ENCODE results near the gene C19orf18.

The C19orf18 gene

DNA sequence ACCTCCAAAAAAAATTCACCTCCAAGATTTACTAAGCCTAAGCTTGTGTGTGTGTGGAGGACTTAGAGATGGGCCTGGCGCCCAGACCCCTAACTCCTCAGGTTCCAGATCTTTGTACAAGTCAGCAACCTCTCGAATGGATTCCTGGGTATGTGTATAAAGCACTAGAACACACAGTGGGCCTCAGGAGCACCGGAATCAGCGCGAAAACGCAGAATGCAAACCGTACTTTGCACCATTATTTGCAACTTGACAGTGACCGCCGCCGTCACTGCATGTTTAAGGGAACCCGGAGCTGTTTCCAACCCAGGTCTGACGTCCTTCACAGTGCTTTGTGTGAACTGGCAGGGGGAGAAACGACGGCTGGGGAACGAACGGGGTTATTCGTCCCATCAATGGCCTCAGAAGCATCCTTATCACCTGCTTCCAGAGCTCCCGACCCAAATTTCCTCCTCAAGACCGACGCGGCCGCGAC, 27.6 kb upstream of the C19orf18 start (continued):
- TF ChIP-seq, protein P1, sequence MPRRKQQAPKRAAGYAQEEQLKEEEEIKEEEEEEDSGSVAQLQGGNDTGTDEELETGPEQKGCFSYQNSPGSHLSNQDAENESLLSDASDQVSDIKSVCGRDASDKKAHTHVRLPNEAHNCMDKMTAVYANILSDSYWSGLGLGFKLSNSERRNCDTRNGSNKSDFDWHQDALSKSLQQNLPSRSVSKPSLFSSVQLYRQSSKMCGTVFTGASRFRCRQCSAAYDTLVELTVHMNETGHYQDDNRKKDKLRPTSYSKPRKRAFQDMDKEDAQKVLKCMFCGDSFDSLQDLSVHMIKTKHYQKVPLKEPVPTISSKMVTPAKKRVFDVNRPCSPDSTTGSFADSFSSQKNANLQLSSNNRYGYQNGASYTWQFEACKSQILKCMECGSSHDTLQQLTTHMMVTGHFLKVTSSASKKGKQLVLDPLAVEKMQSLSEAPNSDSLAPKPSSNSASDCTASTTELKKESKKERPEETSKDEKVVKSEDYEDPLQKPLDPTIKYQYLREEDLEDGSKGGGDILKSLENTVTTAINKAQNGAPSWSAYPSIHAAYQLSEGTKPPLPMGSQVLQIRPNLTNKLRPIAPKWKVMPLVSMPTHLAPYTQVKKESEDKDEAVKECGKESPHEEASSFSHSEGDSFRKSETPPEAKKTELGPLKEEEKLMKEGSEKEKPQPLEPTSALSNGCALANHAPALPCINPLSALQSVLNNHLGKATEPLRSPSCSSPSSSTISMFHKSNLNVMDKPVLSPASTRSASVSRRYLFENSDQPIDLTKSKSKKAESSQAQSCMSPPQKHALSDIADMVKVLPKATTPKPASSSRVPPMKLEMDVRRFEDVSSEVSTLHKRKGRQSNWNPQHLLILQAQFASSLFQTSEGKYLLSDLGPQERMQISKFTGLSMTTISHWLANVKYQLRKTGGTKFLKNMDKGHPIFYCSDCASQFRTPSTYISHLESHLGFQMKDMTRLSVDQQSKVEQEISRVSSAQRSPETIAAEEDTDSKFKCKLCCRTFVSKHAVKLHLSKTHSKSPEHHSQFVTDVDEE (CRISPR knock-in tag; IDR thresholded peaks at IDR 0.05), result no peak
- TF ChIP-seq TOX (CRISPR knock-in tag; IDR thresholded peaks at IDR 0.05; ENCODE audit: borderline replicate concordance) (no peak), ESRRG (CRISPR knock-in tag; IDR thresholded peaks at IDR 0.05) (no peak), PPARA (CRISPR knock-in tag; IDR thresholded peaks at IDR 0.05; ENCODE audit: borderline replicate concordance) (no peak), ZNF565 (CRISPR knock-in tag; conservative IDR thresholded peaks at IDR 0.05; ENCODE audit: low read depth) (no peak), SNAI2 (CRISPR knock-in tag; IDR thresholded peaks at IDR 0.05) (no peak), CREB5 (CRISPR knock-in tag; IDR thresholded peaks at IDR 0.05; ENCODE audit: low read depth) (no peak), ARNTL (CRISPR knock-in tag; IDR thresholded peaks at IDR 0.05; ENCODE audit: borderline replicate concordance, low read depth) (no peak), ZFP3 (CRISPR knock-in tag; IDR thresholded peaks at IDR 0.05) (no peak)
- TF ChIP-seq, protein P2, sequence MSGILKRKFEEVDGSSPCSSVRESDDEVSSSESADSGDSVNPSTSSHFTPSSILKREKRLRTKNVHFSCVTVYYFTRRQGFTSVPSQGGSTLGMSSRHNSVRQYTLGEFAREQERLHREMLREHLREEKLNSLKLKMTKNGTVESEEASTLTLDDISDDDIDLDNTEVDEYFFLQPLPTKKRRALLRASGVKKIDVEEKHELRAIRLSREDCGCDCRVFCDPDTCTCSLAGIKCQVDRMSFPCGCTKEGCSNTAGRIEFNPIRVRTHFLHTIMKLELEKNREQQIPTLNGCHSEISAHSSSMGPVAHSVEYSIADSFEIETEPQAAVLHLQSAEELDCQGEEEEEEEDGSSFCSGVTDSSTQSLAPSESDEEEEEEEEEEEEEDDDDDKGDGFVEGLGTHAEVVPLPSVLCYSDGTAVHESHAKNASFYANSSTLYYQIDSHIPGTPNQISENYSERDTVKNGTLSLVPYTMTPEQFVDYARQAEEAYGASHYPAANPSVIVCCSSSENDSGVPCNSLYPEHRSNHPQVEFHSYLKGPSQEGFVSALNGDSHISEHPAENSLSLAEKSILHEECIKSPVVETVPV (CRISPR knock-in tag; IDR thresholded peaks at IDR 0.05), result no peak

GRCh38 chr19:58000677-58001076, 26.3 kb upstream of the C19orf18 start:
- TF ChIP-seq BACH2 (CRISPR knock-in tag; IDR thresholded peaks at IDR 0.05; ENCODE audit: borderline replicate concordance), result no peak
- ATAC-seq, result no peak

- no peak for ATAC-seq
- TF ChIP-seq, protein P1 (CRISPR knock-in tag; IDR thresholded peaks at IDR 0.05), result no peak
- TF ChIP-seq ISL1 (CRISPR knock-in tag; IDR thresholded peaks at IDR 0.05), result no peak
- no peak for TF ChIP-seq GLIS3 (CRISPR knock-in tag; IDR thresholded peaks at IDR 0.05)
- no peak for TF ChIP-seq ZNF70 (CRISPR knock-in tag; IDR thresholded peaks at IDR 0.05)
- no peak for TF ChIP-seq CREB5 (CRISPR knock-in tag; IDR thresholded peaks at IDR 0.05; ENCODE audit: low read depth)
- TF ChIP-seq, protein P2 (CRISPR knock-in tag; IDR thresholded peaks at IDR 0.05), result no peak
- no peak for TF ChIP-seq CSDC2 (CRISPR knock-in tag; IDR thresholded peaks at IDR 0.05)
- TF ChIP-seq PPARA (CRISPR knock-in tag; IDR thresholded peaks at IDR 0.05; ENCODE audit: borderline replicate concordance), result no peak
- TF ChIP-seq TCF4 (CRISPR knock-in tag; IDR thresholded peaks at IDR 0.05; ENCODE audit: borderline replicate concordance), result no peak
- no peak for TF ChIP-seq ZFP30 (CRISPR knock-in tag; IDR thresholded peaks at IDR 0.05)
Measured at GRCh38 chr19:57992841-57993240, 18.5 kb upstream of the C19orf18 start.

All from SK-N-SH treated with all-trans-retinoic acid at 6 μM for 48 hours (cell line).